Measurements from ENCODE around the gene FGFR2. TPM values are rescaled to one million over a fixed set of nuclear protein-coding genes. Genes with fewer than 3 reads are reported as not detected.

The FGFR2 gene
- total and polyA plus RNA-seq, 2 of the 4 experiments (the other 2 are of a cell fraction) = not detected

DNA sequence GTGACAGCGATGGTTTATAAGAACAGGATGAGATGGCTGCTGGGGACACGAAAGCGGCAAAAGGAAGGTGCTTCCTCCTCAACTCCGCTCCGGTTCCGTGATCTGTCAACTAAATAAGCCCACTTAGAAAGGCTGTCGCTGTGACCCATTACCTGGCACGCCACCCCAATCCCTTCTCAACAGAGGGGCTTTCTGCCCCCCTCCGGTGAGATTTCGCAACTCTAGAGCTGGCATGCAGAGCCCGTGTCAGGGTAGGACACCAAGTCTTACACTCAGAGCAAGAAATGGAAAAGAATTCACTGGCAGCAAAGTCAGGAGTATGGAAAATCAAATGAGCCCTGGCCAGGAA, 66.4 kb downstream of the FGFR2 start:
- H2BK15ac ChIP-seq (ENCODE audit: low read depth, low read length) = no peak overlapping the region
- no peak overlapping the region for H4K5ac ChIP-seq (ENCODE audit: low read depth, low read length)
- dilution Hi-C loops (cut with HindIII; ENCODE audit: low sequenced_read_pairs, unreplicated experiment) (no loop called here), intact Hi-C loops (cut with micrococcal nuclease) (no loop called here), in situ Hi-C loops (cut with MboI; ENCODE audit: low sequenced_read_pairs) (no loop called here)
- H2BK120ac ChIP-seq (ENCODE audit: low read depth, low read length) = no peak overlapping the region
- H3K4ac ChIP-seq (ENCODE audit: low read depth, low read length) = no peak overlapping the region
- H3K9ac ChIP-seq (ENCODE audit: low read depth, low read length) = no peak overlapping the region
- H4K8ac ChIP-seq (ENCODE audit: low read depth in 2 of 2, low read length in 2 of 2) = no peak overlapping the region
- no CpG with 5 or more reads among the region's 11 CpGs for WGBS, 2 experiments (ENCODE audit: extremely low coverage in 2 of 2, insufficient read length in 1 of 2)
- H4K91ac ChIP-seq (ENCODE audit: insufficient read depth, low read depth, low read length) = no peak overlapping the region
- CTCF ChIA-PET = no interaction called here
- no peaks in the 10 kb centered on the region for H4K20me1 ChIP-seq (ENCODE audit: insufficient read depth, low read length)
- no peak for ATAC-seq (ENCODE audit: low read depth)
- H3K9me3 ChIP-seq (ENCODE audit: control insufficient read depth, insufficient read depth, low read length) = peaks cover 45% of the 10 kb centered on the region
- no peak overlapping the region for H3K56ac ChIP-seq (ENCODE audit: extremely low read depth, insufficient read depth, low read length)
- H3K4me1 ChIP-seq (ENCODE audit: control insufficient read depth, insufficient read depth, low read length) = no peaks in the 10 kb centered on the region
- DNase-seq = no peak
- H3K79me1 ChIP-seq (ENCODE audit: low read depth in 1 of 2, low read length in 2 of 2) = no peaks in the 10 kb centered on the region
- no peak overlapping the region for H3K18ac ChIP-seq (ENCODE audit: low read depth, low read length)
- POLR2A ChIA-PET (ENCODE audit: unreplicated experiment) = no interaction called here
- no peak overlapping the region for H3K14ac ChIP-seq (replicated peaks; ENCODE audit: low read depth, low read length)
- no peak overlapping the region for H2BK5ac ChIP-seq (ENCODE audit: low read depth, low read length, poor library complexity, severe bottlenecking)
- no peak overlapping the region for H3K23ac ChIP-seq (ENCODE audit: low read depth, low read length)
- H3K36me3 ChIP-seq (ENCODE audit: control insufficient read depth, insufficient read depth, low read length) = no peaks in the 10 kb centered on the region
- H3K9me1 ChIP-seq (ENCODE audit: insufficient read depth, low read length) = no peaks in the 10 kb centered on the region
- H2AFZ ChIP-seq (replicated peaks; ENCODE audit: low read length, poor library complexity) = no peak overlapping the region
- H2AK5ac ChIP-seq (ENCODE audit: low read depth, low read length) = no peak overlapping the region
- no peak overlapping the region for H3K4me2 ChIP-seq (ENCODE audit: low read depth, low read length)
- no peaks in the 10 kb centered on the region for H3K27me3 ChIP-seq (ENCODE audit: control insufficient read depth, insufficient read depth, low read length)
- no TSS peak for BruUV-seq (replicated peaks)
- no peak overlapping the region for H2AK9ac ChIP-seq (replicated peaks; ENCODE audit: low read depth, low read length, poor library complexity)
- H2BK20ac ChIP-seq (ENCODE audit: low read depth, low read length) = no peak overlapping the region
- H3K4me3 ChIP-seq (ENCODE audit: insufficient read depth, low read depth, low read length) = no peak overlapping the region
- TF ChIP-seq CEBPB (IDR thresholded peaks at IDR 0.05; ENCODE audit: low read depth, low read length) (peak; percentile 31), POLR2A (IDR thresholded peaks at IDR 0.05; ENCODE audit: low read depth, low read length) (no peak)
- H3K27ac ChIP-seq (ENCODE audit: insufficient read depth, low read length) = no peak overlapping the region

All from IMR-90 (cell line).